ENCODE measurements around the gene BCR. TPM values are rescaled to one million over a fixed set of nuclear protein-coding genes. Genes with fewer than 3 reads are reported as not detected.

Gene BCR
- total RNA-seq, 1 donor, result 28.6 TPM

- Histone ChIP-seq H3K36me3 (ENCODE audit: insufficient read depth, low read length) (no peaks in the 10 kb centered on the region), H3K9me3 (ENCODE audit: low read depth, low read length) (no peaks in the 10 kb centered on the region), H3K79me2 (ENCODE audit: insufficient read depth, low read length) (no peaks in the 10 kb centered on the region), H3K4me2 (ENCODE audit: insufficient read depth, low read length) (peak overlapping the region; percentile 89), H4K20me1 (ENCODE audit: insufficient read depth, low read length) (peaks cover 8% of the 10 kb centered on the region), H2AFZ (ENCODE audit: low read length) (peak overlapping the region; percentile 13), H3K4me3 (ENCODE audit: insufficient read depth, low read length) (peak overlapping the region; percentile 78), H3K27ac (ENCODE audit: low read depth, low read length) (no peak overlapping the region), H3K4me1 (ENCODE audit: insufficient read depth, low read length) (peaks cover 24% of the 10 kb centered on the region), H3K27me3 (ENCODE audit: insufficient read depth, low read length) (no peaks in the 10 kb centered on the region)
- no peak for DNase-seq (ENCODE audit: insufficient read length, low spot score, missing footprints)
- TF ChIP-seq, protein P1, sequence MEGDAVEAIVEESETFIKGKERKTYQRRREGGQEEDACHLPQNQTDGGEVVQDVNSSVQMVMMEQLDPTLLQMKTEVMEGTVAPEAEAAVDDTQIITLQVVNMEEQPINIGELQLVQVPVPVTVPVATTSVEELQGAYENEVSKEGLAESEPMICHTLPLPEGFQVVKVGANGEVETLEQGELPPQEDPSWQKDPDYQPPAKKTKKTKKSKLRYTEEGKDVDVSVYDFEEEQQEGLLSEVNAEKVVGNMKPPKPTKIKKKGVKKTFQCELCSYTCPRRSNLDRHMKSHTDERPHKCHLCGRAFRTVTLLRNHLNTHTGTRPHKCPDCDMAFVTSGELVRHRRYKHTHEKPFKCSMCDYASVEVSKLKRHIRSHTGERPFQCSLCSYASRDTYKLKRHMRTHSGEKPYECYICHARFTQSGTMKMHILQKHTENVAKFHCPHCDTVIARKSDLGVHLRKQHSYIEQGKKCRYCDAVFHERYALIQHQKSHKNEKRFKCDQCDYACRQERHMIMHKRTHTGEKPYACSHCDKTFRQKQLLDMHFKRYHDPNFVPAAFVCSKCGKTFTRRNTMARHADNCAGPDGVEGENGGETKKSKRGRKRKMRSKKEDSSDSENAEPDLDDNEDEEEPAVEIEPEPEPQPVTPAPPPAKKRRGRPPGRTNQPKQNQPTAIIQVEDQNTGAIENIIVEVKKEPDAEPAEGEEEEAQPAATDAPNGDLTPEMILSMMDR (IDR thresholded peaks at IDR 0.05; ENCODE audit: extremely low read depth, low read depth, low read length), result no peak
Measured at GRCh38 chr22:23144432-23144831, 35.9 kb upstream of the BCR start.

GRCh38 chr22:23144932-23145877 is 35.1 kb upstream of the BCR start, which contains the start of gene RAB36:
Gene RAB36 (plus strand): TSS chr22:23145477. CDS start chr22:23146617, 1,140 bp downstream.
- Histone ChIP-seq H3K79me2 (ENCODE audit: insufficient read depth, low read length) (no peaks in the 10 kb centered on the region), H3K27ac (ENCODE audit: low read depth, low read length) (peak within 1 kb of the TSS; percentile 83), H2AFZ (ENCODE audit: low read length) (peak within 1 kb of the TSS; percentile 96), H3K4me3 (ENCODE audit: insufficient read depth, low read length) (peak within 1 kb of the TSS; percentile 78), H4K20me1 (ENCODE audit: insufficient read depth, low read length) (peaks cover 8% of the 10 kb centered on the region), H3K4me1 (ENCODE audit: insufficient read depth, low read length) (peaks cover 24% of the 10 kb centered on the region), H3K36me3 (ENCODE audit: insufficient read depth, low read length) (no peaks in the 10 kb centered on the region), H3K9me3 (ENCODE audit: low read depth, low read length) (no peaks in the 10 kb centered on the region), H3K4me2 (ENCODE audit: insufficient read depth, low read length) (peak within 1 kb of the TSS; percentile 89), H3K27me3 (ENCODE audit: insufficient read depth, low read length) (no peaks in the 10 kb centered on the region)
- DNase-seq (ENCODE audit: insufficient read length, low spot score, missing footprints), result peak; percentile 97
- TF ChIP-seq, protein P1 (IDR thresholded peaks at IDR 0.05; ENCODE audit: extremely low read depth, low read depth, low read length), result no peak

DNA sequence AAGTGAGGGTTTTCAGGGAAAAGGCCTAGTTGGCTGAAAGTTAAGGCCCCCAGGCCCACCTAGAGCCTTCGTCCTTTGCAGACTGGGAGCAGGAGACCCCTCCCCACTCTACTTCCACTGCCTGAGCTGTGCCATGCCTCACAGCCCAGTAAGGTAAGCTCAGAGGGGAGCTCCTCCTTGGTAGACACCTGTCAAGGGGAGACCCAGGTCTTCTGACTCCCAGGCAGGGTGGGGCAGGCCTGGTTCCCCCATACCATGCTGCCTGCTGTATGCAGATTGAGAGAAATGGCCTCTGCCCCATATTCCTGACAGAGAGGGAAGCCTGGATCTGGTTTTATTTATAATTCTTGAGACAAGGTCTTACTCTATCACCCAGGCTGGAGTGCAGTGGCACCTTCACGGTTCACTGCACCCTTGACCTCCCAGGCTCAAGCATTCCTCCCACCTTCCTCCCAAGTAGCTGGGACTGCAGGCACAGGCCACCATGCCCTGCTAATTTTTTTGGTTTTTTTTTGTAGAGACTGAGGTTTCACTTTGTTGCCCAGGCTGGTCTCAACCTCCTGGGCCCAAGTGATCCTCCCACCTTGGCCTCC is 34.3 kb upstream of the BCR start:
- Histone ChIP-seq H3K27me3 (ENCODE audit: insufficient read depth, low read length) (no peaks in the 10 kb centered on the region), H2AFZ (ENCODE audit: low read length) (peak overlapping the region; percentile 96), H3K4me1 (ENCODE audit: insufficient read depth, low read length) (peaks cover 24% of the 10 kb centered on the region), H3K4me2 (ENCODE audit: insufficient read depth, low read length) (peak overlapping the region; percentile 89), H3K79me2 (ENCODE audit: insufficient read depth, low read length) (no peaks in the 10 kb centered on the region), H3K4me3 (ENCODE audit: insufficient read depth, low read length) (peak overlapping the region; percentile 78), H4K20me1 (ENCODE audit: insufficient read depth, low read length) (peaks cover 8% of the 10 kb centered on the region), H3K27ac (ENCODE audit: low read depth, low read length) (peak overlapping the region; percentile 83), H3K36me3 (ENCODE audit: insufficient read depth, low read length) (no peaks in the 10 kb centered on the region), H3K9me3 (ENCODE audit: low read depth, low read length) (no peaks in the 10 kb centered on the region)
- DNase-seq (ENCODE audit: insufficient read length, low spot score, missing footprints), result no peak
- TF ChIP-seq, protein P1 (IDR thresholded peaks at IDR 0.05; ENCODE audit: extremely low read depth, low read depth, low read length), result no peak

Data from osteoblast (primary cell).